HG02852 (cell line): ENCODE measurements around the gene ITGB3BP.
"Not testable (repeated sequence)": the region's sequence is repeated elsewhere in the genome, so short reads cannot be mapped to it uniquely, and the experiment has no call there.

Source experiments
- ATAC-seq: cut with Tn5 transposase; IDR thresholded peaks from one replicate; pipeline ENCODE4 v1.9.1; 2021; ENCODE audit warnings: mild to moderate bottlenecking, moderate library complexity; ENCODE audit not compliant: unreplicated experiment

The ITGB3BP gene

GRCh38 chr1:63423649-63424048 is 99.4 kb downstream of the ITGB3BP start:
- no peak for ATAC-seq

DNA sequence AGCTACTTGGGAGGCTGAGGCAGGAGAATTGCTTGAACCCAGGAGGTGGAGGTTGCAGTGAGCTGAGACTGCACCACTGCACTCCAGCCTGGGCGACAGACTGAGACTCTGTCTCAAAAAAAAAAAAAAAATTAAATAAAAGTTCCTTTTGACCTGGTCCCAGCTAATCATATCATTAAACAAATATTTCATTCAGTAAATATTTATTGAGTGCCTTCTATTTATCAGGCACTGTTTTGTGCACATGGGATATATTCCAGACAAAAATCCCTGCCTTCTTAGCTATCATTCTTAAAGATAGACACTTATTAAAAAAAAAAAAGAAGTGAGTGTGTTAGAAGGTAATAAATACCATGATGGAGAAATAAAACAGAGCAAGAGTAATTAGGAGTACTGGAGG is 102.3 kb downstream of the ITGB3BP start:
- not testable (repeated sequence) for ATAC-seq

DNA sequence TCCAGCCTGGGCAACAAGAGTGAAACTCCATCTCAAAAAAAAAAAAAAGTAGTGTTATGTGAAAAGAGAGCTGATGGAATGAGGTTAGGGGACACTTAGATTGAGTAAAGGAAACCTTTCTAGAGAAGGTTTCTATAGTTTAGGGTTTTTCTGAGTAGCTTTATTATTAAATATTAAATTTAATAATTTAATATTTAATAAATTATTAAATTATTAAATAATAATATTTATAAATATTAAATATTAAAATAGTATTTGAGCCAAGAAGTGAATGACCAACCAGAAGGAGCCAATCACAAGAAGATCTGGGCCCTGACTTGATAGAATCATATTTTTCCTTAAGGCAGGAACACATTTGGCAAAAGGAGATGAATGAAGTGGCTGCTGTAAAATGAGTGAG is 104.9 kb downstream of the ITGB3BP start:
- ATAC-seq = no peak

DNA sequence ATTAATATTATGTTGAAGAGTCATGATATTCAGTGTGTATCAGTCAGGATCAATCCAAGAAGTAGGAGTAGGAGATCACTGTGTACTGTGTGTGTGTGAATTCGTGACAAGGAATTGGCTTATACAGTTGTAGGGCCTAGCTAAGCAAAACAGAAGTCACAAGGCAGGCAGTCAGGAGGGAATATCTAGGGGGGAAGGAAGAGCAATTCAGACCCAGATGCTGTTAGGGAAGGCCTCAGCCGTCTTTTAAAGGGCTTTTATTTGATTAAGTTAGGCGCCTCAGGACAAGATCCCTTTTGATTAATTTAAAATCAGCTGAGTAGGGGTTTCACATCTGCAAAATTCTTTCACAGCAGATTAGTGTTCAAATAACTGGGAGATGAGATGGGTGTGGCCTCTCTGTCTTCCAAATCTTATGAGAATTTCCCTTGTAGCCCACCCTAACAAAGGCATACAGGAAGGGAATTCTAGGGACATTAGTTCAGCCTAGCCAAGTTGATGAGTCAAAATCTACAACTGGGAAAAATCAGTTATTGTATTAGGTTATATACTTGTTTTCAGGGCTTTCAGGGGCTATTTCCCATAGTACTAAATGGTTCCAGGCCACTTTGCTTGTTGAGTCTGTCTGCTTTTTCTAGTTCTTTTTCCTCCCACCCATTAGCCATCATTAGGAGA is 108.2 kb downstream of the ITGB3BP start:
- ATAC-seq = no peak

GRCh38 chr1:63413394-63413793 is 109.6 kb downstream of the ITGB3BP start:
- no peak for ATAC-seq

DNA sequence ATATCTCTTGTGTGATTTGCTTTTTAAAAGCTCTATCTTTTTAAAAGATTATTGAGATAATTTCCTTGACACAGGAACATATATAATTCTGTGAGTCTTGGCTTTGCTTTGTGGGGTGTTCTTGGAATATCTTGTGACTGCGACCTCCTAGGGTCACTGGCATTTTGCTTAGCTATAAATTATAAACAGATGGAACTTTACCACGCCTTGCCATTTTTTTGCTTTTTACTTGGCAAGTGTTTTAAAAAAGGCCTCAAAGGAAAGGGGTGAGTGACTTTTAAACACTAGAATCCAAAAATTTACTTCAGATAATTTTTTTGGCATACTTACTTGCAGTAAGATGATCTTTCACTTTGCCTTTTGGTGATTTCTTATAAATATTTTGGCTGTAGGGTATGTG is 112.0 kb downstream of the ITGB3BP start:
- no peak for ATAC-seq

GRCh38 chr1:63408331-63408730 is 114.7 kb downstream of the ITGB3BP start:
- no peak for ATAC-seq

DNA sequence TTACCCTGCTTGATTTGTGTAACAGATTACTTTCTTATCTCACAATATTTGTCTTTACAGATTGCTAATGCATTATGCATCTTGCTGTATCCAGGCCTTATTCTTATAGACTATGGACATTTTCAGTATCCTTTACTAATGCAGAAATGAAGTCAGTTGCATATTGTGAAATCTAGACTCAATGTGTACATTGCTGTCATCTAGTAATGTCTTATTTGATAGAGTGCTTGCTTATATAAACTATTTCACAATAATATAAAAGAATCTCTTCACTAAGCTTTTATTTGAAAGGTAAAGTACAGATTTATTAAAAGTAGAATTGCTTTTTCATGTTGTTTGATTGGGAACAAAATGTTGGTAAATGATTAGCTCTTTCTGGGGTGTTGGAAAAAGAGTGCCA is 116.0 kb downstream of the ITGB3BP start:
- ATAC-seq = no peak

- ATAC-seq = no peak
Measured at GRCh38 chr1:63405987-63406386, 117.0 kb downstream of the ITGB3BP start.

GRCh38 chr1:63405021-63405420 is 118.0 kb downstream of the ITGB3BP start:
- ATAC-seq = no peak

GRCh38 chr1:63403386-63403785 is 119.6 kb downstream of the ITGB3BP start:
- ATAC-seq = no peak

DNA sequence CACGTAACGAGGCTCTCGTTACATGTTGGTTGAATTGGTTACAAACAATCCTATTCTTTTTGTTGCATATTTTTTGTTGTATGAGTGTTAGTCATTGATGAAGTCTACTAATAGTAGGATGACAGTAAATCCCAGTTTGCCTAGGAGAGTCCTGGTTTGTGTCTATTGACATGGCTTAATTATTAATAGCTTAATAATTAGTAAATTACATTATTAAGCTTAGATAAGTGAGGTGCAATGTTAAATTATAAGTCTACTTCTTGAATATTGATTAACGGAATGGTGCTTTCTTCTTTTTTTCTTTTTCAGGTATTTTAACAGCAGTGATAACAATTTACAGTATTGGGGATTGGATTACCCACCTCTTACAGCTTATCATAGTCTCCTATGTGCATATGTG is 121.1 kb downstream of the ITGB3BP start:
- no peak for ATAC-seq
